Stomach (tissue), 9 donors: ENCODE measurements around the gene FGFR4. TPM values are rescaled to one million over a fixed set of nuclear protein-coding genes. Genes with fewer than 3 reads are reported as not detected.
A peak's percentile ranks its signal among the peaks of the same experiment; 100 is the strongest.

ENCODE experiments used
- DNase-seq, 2 donors: peaks; one replicate each; pipeline versions ENCODE4 v3.0.0 to v3.0.0-alpha.2; 2013 to 2019
- H3K27ac ChIP-seq, 5 donors: fragments of 200-600 bp in 4 of 5; sonication (generic) in 4 of 5; one replicate each; pipeline ENCODE4 v1.5.1; 2013 to 2019; ENCODE audit warnings: mild to moderate bottlenecking in 1 of 5, moderate library complexity in 1 of 5
- H3K27me3 ChIP-seq, 3 donors: fragments of 200-600 bp; sonication (generic); one replicate each; pipeline ENCODE4 v1.5.1; 2017 to 2019; ENCODE audit warnings: mixed run types in 1 of 3
- H3K36me3 ChIP-seq, 4 donors: fragments of 200-600 bp; sonication (generic); 1 replicate in 3 of 4; 2 replicates in 1 of 4; pipeline ENCODE4 v1.5.1; 2016 to 2019
- H3K4me1 ChIP-seq, 4 donors: fragments of 200-600 bp; sonication (generic); one replicate each; pipeline ENCODE4 v1.5.1; 2016 to 2019
- H3K4me3 ChIP-seq, 4 donors: fragments of 200-600 bp; sonication (generic) in 3 of 4; one replicate each; pipeline ENCODE4 v1.5.1; 2016 to 2019; ENCODE audit warnings: mild to moderate bottlenecking in 1 of 4
- H3K9me3 ChIP-seq, 4 donors: fragments of 200-600 bp; sonication (generic); one replicate each; pipeline ENCODE4 v1.5.1; 2016 to 2019
- EP300 ChIP-seq: sonication (generic); formaldehyde crosslinking; IDR thresholded peaks from one replicate; pipeline ENCODE4 v1.6.1; 2017; ENCODE audit warnings: antibody characterized with exemption
- POLR2A ChIP-seq, 4 donors: fragments of 450-650 bp; IDR thresholded peaks; one replicate each; pipeline ENCODE4 v1.6.1; 2016; ENCODE audit warnings: antibody characterized with exemption in 4 of 4, control low read depth in 2 of 4, mild to moderate bottlenecking in 1 of 4, moderate library complexity in 1 of 4
- POLR2AphosphoS5 ChIP-seq, 3 donors: sonication (generic); formaldehyde crosslinking; IDR thresholded peaks; one replicate each; pipeline ENCODE4 v1.6.1; 2016; ENCODE audit warnings: antibody characterized with exemption in 3 of 3
- WGBS, 5 donors: extraction: QIAGEN DNeasy Blood & Tissue Kit in 3 of 5; methylation state at CpG; one replicate each; pipeline versions ENCODE4 v1.1.5 to v1.1.7; 2013 to 2018; 5-methylcytosine and 5-hydroxymethylcytosine counted together
- intact Hi-C: fragments of 100-400 bp; cut with DNase I; formaldehyde crosslinking; loops from one replicate; pipeline ENCODE4 v1.15.1; 2023; ENCODE audit warnings: low total_unique reads
- polyA plus RNA-seq, 3 donors: library from polyadenylated mRNA; stranded (reverse); fragments of 200-250 nt; gene quantifications; one replicate each; pipeline ENCODE4 v1.2.3, GENCODE V29; 2013
- total RNA-seq, 5 donors: library from RNA; depleted of rRNA; stranded (reverse); fragments of >200 nt; gene quantifications; one replicate each; pipeline versions ENCODE4 v1.1.0 to v1.2.3, GENCODE V29; 2014 to 2016
- TF ChIP-seq, protein P1 (sequence below), 7 experiments: fragments of 450-650 bp in 4 of 7; fragments of 200-600 bp in 3 of 7; sonication (generic) in 3 of 7; IDR thresholded peaks; one replicate each; pipeline ENCODE4 v1.5.1; 2016 to 2019; ENCODE audit warnings: antibody characterized with exemption in 7 of 7, control low read depth in 2 of 7, mild to moderate bottlenecking in 1 of 7
- donor health status: healthy with polysubstance abuse.
- donor health status: Bipolar disorder and iron deficiency.
- donor health status: healthy.

FGFR4 gene
- total and polyA plus RNA-seq, 8 donors: 4.1 to 145 (median 13.5) TPM

GRCh38 chr5:177146891-177147638 is 60.4 kb downstream of the FGFR4 start:
- Histone ChIP-seq H3K4me1 (peaks cover 0 to 16% (median 7%) of the 10 kb centered on the region in 4 donors), H3K27ac (no peak overlapping the region), H3K4me3 (no peak overlapping the region), H3K36me3 (peaks cover 16 to 99% (median 95%) of the 10 kb centered on the region in 4 donors), H3K9me3 (no peaks in the 10 kb centered on the region), H3K27me3 (no peaks in the 10 kb centered on the region)
- peak in 1 of 2 donors; percentile 13 for DNase-seq
- WGBS, 5 donors: 81 to 89% (median 86%) methylated on average over 17 of the region's 17 CpGs
- intact Hi-C loops: no loop called here
- no peak for TF ChIP-seq EP300
- TF ChIP-seq POLR2A (IDR thresholded peaks at IDR 0.05): no peak
- no peak for TF ChIP-seq POLR2AphosphoS5 (IDR thresholded peaks at IDR 0.05)
- TF ChIP-seq, protein P1, sequence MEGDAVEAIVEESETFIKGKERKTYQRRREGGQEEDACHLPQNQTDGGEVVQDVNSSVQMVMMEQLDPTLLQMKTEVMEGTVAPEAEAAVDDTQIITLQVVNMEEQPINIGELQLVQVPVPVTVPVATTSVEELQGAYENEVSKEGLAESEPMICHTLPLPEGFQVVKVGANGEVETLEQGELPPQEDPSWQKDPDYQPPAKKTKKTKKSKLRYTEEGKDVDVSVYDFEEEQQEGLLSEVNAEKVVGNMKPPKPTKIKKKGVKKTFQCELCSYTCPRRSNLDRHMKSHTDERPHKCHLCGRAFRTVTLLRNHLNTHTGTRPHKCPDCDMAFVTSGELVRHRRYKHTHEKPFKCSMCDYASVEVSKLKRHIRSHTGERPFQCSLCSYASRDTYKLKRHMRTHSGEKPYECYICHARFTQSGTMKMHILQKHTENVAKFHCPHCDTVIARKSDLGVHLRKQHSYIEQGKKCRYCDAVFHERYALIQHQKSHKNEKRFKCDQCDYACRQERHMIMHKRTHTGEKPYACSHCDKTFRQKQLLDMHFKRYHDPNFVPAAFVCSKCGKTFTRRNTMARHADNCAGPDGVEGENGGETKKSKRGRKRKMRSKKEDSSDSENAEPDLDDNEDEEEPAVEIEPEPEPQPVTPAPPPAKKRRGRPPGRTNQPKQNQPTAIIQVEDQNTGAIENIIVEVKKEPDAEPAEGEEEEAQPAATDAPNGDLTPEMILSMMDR (IDR thresholded peaks at IDR 0.05): no peak

Other genes starting within 250 kb of the FGFR4 start
- 100 to 1,000 TPM in 1 of 5 donors, 1 to 10 TPM in 2, not detected in 2; 2.6 to 145 (median 3.9) TPM for gene HK3, start 187.6 kb upstream of the FGFR4 start, total RNA-seq
- 1 to 10 TPM; 1.6 to 6.9 (median 4.6) TPM for gene HK3, start 187.6 kb upstream of the FGFR4 start, polyA plus RNA-seq
- gene UIMC1, start 80.1 kb upstream of the FGFR4 start, total RNA-seq: 10 to 100 TPM; 11.6 to 81.7 (median 44.5) TPM
- 10 to 100 TPM; 17.9 to 27.3 (median 23.8) TPM for gene UIMC1, start 80.1 kb upstream of the FGFR4 start, polyA plus RNA-seq
- gene ZNF346, start 64.2 kb upstream of the FGFR4 start, total RNA-seq: 100 to 1,000 TPM in 1 of 5 donors, 10 to 100 TPM in 4; 14.7 to 122 (median 25.7) TPM
- gene ZNF346, start 64.2 kb upstream of the FGFR4 start, polyA plus RNA-seq: 1 to 10 TPM; 4.7 to 5.3 (median 5.0) TPM
- gene NSD1, start 46.9 kb downstream of the FGFR4 start, total RNA-seq: 10 to 100 TPM; 17.5 to 69.9 (median 40.0) TPM
- gene NSD1, start 46.9 kb downstream of the FGFR4 start, polyA plus RNA-seq: 1 to 10 TPM; 5.1 to 6.9 (median 5.9) TPM
- 10 to 100 TPM in 4 of 5 donors, 1 to 10 TPM in 1; 1.8 to 87.2 (median 12.3) TPM for gene RAB24, start 216.8 kb downstream of the FGFR4 start, total RNA-seq
- gene RAB24, start 216.8 kb downstream of the FGFR4 start, polyA plus RNA-seq: 10 to 100 TPM; 31.5 to 65.3 (median 33.7) TPM
- 100 to 1,000 TPM in 3 of 5 donors, 10 to 100 TPM in 2; 82.4 to 201 (median 127) TPM for gene PRELID1, start 216.9 kb downstream of the FGFR4 start, total RNA-seq
- 100 to 1,000 TPM; 140 to 177 (median 171) TPM for gene PRELID1, start 216.9 kb downstream of the FGFR4 start, polyA plus RNA-seq
- 10 to 100 TPM in 4 of 5 donors, 1 to 10 TPM in 1; 6.8 to 86.9 (median 25.0) TPM for gene MXD3, start 225.0 kb downstream of the FGFR4 start, total RNA-seq
- gene MXD3, start 225.0 kb downstream of the FGFR4 start, polyA plus RNA-seq: 10 to 100 TPM in 2 of 3 donors, 1 to 10 TPM in 1; 7.6 to 17.8 (median 15.0) TPM